Nephron progenitor cell (in vitro differentiated cells): ENCODE data around the gene PPP2R2D.

ENCODE experiments used
- DNase-seq: peaks from one replicate; pipeline ENCODE4 v3.0.0; 2021
- H3K27ac Mint-ChIP-seq: 2 replicates; pipeline ENCODE4 v1.8.0; 2021; ENCODE audit warnings: mild to moderate bottlenecking, moderate library complexity, mixed read lengths
- H3K27me3 Mint-ChIP-seq: 2 replicates; pipeline ENCODE4 v1.8.0; 2021; ENCODE audit warnings: mild to moderate bottlenecking, low read depth, mixed read lengths; ENCODE audit not compliant: poor library complexity
- H3K36me3 Mint-ChIP-seq: 2 replicates; pipeline ENCODE4 v1.8.0; 2021; ENCODE audit warnings: low read depth, mixed read lengths
- H3K4me1 Mint-ChIP-seq: 2 replicates; pipeline ENCODE4 v1.8.0; 2021; ENCODE audit warnings: mixed read lengths
- H3K4me3 Mint-ChIP-seq: 2 replicates; pipeline ENCODE4 v1.8.0; 2021; ENCODE audit warnings: mild to moderate bottlenecking, moderate library complexity, mixed read lengths
- H3K9me3 Mint-ChIP-seq: 2 replicates; pipeline ENCODE4 v1.8.0; 2021; ENCODE audit warnings: mild to moderate bottlenecking, moderate library complexity, mixed read lengths
- TF ChIP-seq, protein P1 (sequence below): fragments of 200-600 bp; sonication (generic); IDR thresholded peaks from 2 replicates; pipeline ENCODE4 v1.5.0; 2021; ENCODE audit warnings: antibody characterized with exemption

The PPP2R2D gene

DNA sequence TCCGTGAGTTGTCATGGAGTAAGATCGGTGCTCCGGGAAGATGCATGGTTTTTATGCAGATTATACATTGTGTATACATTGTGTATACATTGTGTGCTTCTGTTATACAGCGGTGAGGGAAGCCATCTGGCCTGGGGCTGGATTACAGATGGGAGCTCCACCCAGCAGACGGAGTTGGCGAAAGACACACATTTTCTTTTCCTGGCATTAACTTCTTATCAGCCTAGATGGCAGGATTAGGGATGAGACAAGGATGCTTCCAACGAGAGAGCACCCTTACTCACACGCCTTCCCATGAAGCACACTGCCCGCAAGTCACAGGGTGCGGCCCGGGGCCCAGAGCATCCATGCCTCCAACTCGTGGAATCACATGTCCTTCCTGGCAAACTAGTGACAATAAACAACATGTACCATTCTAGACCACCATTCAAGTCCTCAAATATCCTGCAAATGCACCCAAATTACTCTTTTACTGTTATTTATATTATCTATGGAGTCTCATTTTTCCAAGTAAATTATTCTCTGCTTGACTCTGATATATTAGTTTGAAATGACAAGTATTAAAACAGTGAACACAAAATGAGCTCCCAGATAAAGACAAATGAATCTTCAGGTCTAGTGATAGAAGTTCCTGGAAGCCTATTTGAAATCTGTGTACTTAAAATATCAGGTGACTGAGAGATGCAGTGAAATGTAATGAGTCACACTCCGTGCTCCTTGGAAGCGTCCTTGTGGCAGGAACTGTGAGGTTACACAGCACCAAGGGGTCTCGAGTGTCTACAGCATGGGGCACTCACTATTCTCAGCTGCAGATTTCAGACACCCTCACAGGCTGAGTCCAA is 29.8 kb upstream of the PPP2R2D start:
- H3K27ac Mint-ChIP-seq = peak overlapping the region; percentile 85
- H3K4me3 Mint-ChIP-seq = no peak overlapping the region
- H3K36me3 Mint-ChIP-seq = no peaks in the 10 kb centered on the region
- TF ChIP-seq, protein P1, sequence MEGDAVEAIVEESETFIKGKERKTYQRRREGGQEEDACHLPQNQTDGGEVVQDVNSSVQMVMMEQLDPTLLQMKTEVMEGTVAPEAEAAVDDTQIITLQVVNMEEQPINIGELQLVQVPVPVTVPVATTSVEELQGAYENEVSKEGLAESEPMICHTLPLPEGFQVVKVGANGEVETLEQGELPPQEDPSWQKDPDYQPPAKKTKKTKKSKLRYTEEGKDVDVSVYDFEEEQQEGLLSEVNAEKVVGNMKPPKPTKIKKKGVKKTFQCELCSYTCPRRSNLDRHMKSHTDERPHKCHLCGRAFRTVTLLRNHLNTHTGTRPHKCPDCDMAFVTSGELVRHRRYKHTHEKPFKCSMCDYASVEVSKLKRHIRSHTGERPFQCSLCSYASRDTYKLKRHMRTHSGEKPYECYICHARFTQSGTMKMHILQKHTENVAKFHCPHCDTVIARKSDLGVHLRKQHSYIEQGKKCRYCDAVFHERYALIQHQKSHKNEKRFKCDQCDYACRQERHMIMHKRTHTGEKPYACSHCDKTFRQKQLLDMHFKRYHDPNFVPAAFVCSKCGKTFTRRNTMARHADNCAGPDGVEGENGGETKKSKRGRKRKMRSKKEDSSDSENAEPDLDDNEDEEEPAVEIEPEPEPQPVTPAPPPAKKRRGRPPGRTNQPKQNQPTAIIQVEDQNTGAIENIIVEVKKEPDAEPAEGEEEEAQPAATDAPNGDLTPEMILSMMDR = no peak
- no peak for DNase-seq
- peaks cover 11% of the 10 kb centered on the region for H3K27me3 Mint-ChIP-seq
- H3K4me1 Mint-ChIP-seq = peaks cover 11% of the 10 kb centered on the region
- peaks cover 20% of the 10 kb centered on the region for H3K9me3 Mint-ChIP-seq

DNA sequence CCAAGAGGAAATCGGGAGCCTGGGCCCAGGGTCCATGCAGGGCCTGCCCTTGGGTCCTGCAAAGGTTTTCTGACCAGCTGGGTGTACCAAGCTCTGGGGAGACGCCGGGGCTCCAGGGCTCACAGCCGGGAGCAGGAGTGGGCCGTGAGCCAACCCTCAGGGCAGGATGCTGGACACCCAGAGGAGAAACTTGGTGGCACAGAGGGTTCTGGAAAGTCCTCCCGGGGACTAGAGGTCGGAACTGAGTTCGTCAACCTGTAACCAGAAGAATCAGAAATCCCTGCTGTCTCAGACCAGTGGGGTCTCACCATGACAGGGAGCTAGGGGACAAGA is 29.2 kb upstream of the PPP2R2D start:
- H3K4me3 Mint-ChIP-seq = no peak overlapping the region
- TF ChIP-seq, protein P1 = no peak
- H3K36me3 Mint-ChIP-seq = no peaks in the 10 kb centered on the region
- peak overlapping the region; percentile 83 for H3K27ac Mint-ChIP-seq
- H3K27me3 Mint-ChIP-seq = peaks cover 16% of the 10 kb centered on the region
- no peak for DNase-seq
- H3K9me3 Mint-ChIP-seq = peaks cover 20% of the 10 kb centered on the region
- H3K4me1 Mint-ChIP-seq = peaks cover 11% of the 10 kb centered on the region

DNA sequence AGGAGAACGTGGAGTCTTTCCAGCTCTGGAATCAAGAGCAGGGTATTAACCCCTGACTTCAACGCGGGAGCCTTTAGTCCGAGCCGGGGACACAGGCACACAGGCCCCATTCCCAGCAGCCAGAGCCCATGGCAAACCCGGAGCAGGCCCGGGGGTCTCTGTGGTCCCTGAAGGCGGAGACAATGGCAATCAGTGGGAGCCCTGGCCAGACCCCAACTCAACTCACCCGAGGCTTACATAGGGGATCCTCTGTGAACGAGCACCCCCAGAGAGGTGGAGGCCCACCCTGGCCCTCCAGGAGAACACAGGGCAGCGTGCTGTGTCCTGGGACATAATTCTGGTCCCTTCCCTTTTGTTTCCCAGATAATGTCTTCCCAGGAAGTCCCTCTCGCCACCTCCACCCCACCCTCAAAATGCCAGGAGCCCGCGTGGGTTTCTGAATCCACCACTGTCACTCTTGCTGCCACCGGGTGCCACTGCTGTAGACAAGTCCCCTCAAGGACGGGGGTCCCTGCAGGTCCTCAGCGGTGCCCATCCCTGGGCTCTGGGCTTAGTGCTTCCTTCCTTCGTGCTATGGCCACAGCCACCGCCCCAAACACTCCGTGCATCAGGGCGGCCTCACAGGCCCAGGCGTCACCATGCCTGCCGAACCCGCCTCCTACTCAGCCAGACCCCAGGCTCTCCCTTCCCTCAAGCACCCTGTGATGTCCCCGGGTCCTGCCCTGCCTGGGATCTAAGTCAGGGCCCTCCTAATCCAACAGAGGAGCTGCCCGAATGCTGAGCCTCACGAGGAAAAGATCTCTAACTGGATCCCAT is 28.6 kb upstream of the PPP2R2D start:
- Mint-ChIP-seq H3K27ac (peak overlapping the region; percentile 83), H3K4me3 (no peak overlapping the region), H3K9me3 (peaks cover 19% of the 10 kb centered on the region), H3K36me3 (no peaks in the 10 kb centered on the region), H3K4me1 (peaks cover 11% of the 10 kb centered on the region), H3K27me3 (peaks cover 16% of the 10 kb centered on the region)
- TF ChIP-seq, protein P1 = no peak
- DNase-seq = no peak

GRCh38 chr10:131872827-131873375 is 27.9 kb upstream of the PPP2R2D start:
- Mint-ChIP-seq H3K9me3 (peaks cover 17% of the 10 kb centered on the region), H3K4me3 (no peak overlapping the region)

GRCh38 chr10:131874991-131875451 is 25.8 kb upstream of the PPP2R2D start:
- DNase-seq = peak; percentile 90
- peaks cover 21% of the 10 kb centered on the region for H3K9me3 Mint-ChIP-seq
- H3K27ac Mint-ChIP-seq = no peak overlapping the region
- H3K4me3 Mint-ChIP-seq = peak overlapping the region; percentile 11
- H3K36me3 Mint-ChIP-seq = no peaks in the 10 kb centered on the region
- peaks cover 11% of the 10 kb centered on the region for H3K4me1 Mint-ChIP-seq
- H3K27me3 Mint-ChIP-seq = peaks cover 33% of the 10 kb centered on the region
- TF ChIP-seq, protein P1 = peak; percentile 81

More at GRCh38 chr10:131872827-131873375, 27.9 kb upstream of the PPP2R2D start:
- no peak for DNase-seq
- Mint-ChIP-seq H3K36me3 (no peaks in the 10 kb centered on the region), H3K27me3 (peaks cover 21% of the 10 kb centered on the region), H3K4me1 (peaks cover 11% of the 10 kb centered on the region), H3K27ac (no peak overlapping the region)
- TF ChIP-seq, protein P1 = no peak
